DMS53 (cell line): ENCODE results near the gene DIMT1.

Experiments used
- DNase-seq: peaks from one replicate; lab custom pipeline; 2025; lab: John Stamatoyannopoulos, UW

The DIMT1 gene

GRCh38 chr5:62403411-62404250 is at the start of gene DIMT1:
Gene DIMT1 (minus strand): TSS chr5:62403905. CDS start chr5:62403772, 133 bp downstream.
- DNase-seq, result peak; percentile 99

GRCh38 chr5:62450259-62450658 is 46.6 kb upstream of the DIMT1 start:
- DNase-seq, result no peak

DNA sequence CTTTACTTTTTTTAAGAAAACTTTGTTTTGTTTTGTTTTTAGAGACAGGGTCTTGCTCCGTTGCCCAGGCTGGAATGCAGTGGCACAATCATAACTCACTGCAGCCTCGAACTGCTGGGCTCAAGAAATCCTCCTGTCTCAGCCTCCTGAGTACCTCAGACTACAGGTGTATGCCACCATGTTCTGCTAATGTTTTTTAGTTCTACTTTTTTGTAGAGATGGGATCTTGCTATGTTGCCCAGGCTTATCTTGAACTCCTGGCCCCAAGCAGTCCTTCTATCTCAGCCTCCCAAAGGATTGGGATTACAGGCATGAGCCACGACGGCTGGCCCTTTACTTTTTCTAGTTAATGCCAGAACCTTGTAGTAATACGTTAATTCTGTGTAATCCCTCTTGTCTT is 44.8 kb upstream of the DIMT1 start:
- no peak for DNase-seq

DNA sequence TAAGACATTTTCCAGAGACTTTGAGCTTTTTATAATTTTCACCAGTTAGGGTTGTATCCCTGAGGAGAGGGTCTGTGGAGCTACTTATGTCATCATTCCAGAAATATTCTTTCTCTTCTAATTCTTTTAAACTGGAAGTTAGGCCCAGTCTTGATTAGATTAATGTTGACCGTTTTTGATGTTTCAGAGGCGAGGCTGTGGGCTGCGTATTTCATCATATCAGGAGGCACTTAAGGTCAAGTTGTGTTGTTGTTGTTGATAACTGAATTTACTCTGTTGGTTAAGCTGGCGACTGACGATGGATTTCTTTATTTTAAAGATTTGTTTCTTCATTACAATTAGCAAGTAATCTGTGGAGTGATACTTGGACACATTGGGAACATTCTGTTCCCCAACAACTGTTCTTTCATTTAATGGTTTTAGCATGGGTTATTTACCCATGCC is 28.9 kb upstream of the DIMT1 start:
- DNase-seq, result no peak

DNA sequence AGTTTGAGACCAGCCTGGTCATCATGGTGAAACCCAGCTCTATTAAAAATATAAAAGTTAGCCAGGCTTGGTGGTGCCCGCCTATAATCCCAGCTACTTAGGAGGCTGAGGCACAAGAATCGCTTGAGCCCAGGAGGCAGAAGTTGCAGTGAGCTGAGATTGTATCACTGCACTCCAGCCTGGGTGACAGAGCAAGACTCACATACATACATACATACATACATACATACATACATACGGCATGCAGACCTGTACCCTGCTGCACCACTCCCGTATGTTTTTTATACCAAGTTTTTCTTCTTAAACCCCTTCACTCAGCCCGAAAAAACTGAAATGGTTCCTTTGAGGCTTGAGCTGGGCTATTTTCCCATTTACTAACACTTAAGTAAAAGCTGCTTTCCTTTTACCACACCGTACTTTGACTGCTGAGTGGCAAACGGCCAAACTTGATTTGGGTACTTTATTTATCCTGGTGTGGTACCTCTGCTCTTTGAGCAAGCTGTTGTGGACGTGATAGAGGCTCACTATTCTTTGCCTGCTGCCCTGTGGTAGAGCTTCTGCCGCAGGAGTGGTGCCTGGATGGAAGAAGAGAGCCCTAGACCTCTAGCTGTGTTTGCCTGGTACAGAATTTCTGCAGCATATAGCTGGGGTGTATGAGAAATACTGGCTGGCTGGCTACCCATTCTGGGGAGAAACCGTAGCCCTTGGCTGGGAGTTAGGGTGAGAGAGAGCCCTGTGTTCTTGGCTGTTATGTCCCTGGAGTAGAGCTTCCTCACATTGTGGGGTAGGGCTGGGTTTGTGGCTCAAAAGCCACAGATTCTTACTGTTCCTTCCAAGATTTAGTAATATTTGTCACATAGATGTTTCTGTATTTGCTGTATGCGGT is 28.3 kb upstream of the DIMT1 start:
- no peak for DNase-seq

DNA sequence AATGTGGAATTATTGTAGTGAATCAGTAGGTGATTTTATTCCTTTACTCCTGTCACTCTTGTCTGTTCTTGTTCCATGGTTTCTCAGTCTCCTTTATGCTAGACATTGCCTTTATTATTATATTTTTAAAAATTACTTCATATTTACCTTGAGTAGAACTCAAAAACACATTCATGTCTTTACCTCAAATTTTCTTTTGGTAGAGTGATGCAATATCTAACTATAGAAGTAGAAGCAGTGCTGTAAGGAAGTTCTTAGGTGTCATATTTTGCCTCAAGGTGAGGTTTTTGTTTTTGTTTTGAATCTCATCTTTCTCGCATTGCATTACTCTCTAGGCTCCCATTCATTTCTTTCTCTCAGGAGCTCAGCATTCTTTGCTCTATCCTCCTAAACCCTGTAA is 21.1 kb upstream of the DIMT1 start:
- DNase-seq, result no peak

DNA sequence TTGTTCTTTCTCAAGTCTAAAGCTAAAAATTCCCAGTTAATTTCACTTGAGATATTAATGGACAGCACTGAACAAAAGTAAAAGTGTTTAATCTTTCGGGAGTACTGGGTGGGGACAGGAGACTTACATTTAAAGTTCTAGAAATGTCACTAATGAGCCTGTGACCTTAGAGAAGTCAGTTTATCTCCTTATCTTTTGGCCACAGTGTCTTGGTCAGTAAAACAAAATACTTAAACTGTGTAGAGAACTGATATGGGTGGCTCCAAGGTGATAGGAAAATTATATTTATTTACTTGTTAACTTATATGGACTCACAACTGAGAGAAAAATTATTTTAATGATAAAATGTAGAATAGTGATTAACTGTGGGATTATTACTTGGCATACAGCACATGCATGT is 17.7 kb upstream of the DIMT1 start:
- DNase-seq, result no peak

DNA sequence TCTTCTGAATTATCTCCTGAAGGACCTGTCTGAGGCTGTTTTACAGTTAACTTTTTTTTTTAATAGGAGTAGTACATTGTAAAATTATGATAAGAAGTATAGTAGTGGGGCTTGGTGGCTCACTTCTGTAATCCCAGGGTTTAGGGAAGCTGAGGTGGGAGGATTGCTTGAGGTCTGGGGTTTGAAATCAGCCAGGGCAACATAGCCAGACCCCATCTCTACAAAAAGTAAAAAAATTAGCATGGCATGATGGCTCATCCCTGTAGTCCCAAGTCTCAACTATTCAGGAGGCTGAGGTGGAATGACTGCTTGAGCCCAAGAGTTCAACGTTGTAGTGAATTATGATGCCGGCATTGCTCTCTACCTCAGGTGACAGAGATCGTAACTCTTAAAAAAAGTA is 15.9 kb upstream of the DIMT1 start:
- DNase-seq, result no peak

DNA sequence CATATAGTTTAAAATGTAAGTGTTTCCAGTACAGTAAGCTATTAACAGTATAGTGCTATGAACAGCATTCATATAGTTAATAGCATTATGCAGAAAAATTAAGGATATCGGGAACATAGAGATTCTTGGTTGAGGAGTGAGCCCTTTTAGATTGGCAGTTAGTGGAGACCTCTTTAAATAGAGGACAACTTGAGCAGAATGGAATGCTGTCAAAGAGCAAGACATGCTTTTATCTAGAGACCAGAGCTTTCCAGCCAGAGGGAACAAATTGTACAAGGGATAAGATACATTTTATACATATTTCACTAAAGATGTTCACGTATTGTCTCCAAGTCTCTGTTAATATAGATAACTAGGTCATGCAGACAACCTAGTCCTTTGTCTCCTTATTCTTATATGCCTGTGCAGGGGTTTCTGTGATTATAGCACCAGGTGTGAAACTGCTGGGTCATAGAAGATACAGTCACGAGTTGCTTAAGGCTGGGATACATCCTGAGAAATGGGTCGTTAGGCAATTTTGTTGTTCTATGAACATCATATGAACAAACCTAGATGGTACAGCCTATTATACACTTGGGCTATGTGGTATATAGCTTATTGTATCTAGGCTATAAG is 14.9 kb upstream of the DIMT1 start:
- DNase-seq, result no peak

DNA sequence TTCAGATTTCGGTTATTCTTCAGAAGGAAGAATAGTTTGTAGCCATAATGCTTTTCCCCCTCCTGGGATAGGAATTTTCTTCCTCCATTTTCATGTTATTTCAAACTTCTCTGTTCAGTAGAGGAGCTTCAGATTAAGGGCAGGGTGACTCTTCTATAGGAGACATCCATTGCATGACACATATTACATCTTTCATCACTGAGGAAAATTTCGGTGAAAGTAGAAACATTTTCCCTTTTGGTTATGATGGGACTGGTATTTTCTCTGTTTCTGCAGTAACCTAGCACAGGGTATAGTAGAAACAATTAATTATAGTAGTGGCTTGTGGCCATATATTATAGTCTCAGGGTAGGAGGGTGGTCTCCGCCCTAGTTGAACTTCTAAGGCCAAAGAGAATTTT is 10.0 kb upstream of the DIMT1 start:
- no peak for DNase-seq

GRCh38 chr5:62412549-62413329 is 9.0 kb upstream of the DIMT1 start, which contains the start of gene IPO11:
Gene IPO11 (plus strand): TSS chr5:62412763. CDS start chr5:62437280, 24,517 bp downstream.
- peak; percentile 99 for DNase-seq

- no peak for DNase-seq
Measured at GRCh38 chr5:62395210-62395950, 8.3 kb downstream of the DIMT1 start.

DNA sequence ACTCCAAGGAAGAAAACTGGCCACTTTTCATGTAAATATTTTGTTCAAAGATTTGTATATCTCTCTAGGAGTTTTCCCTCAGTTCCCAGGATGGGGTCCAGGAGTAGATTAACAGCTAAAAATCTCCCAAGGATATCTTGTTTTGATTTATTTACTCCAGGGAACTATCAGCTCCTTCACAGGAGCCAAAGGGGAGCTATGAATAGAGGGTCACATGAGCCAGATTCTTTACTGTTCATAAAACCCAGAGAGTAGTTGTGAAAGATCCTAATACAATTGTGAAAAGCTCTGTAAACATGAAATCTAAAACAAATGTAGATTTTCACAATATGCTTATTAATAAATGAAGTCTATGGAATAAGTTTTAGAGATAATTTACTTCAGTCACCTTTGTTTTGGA is 16.9 kb downstream of the DIMT1 start:
- DNase-seq, result no peak

- DNase-seq, result no peak
Measured at GRCh38 chr5:62385816-62386400, 17.8 kb downstream of the DIMT1 start.

DNA sequence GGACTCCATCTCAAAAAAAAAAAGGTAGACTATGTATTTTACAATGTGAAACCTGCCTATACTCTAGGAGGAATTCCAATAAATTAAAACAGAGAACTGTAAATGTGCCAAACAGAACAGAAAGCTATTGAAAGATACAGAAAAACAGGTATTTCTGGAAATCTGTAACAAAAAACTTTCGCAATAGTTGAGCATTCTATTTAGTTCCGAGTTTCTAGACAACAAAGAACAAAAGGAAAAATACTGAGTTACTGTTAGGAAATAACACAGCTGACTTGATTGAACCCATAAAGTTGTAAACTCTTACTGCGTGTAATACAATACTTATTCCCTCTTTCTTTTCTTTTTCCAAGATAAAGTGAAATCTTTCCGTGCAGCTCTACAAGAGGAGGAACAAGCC is 18.6 kb downstream of the DIMT1 start:
- DNase-seq, result no peak

DNA sequence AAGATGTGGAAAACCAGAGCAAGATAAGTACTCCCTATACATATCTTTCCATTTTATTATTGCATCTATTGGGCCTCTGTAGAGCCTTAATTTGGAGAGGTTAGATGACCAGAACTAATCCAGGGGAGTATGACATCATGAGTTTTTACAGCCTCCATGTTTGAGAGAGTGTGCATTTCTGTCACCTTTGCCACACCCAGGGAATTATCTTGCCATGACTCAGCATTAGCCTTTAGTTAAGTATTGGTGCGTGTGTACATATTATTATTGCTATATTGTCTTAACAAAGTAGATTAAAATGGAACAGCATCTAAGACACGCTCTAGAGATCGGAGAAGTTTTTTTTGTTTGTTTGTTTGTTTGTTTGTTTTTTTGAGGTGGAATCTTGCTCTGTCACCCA is 27.6 kb downstream of the DIMT1 start:
- peak; percentile 20 for DNase-seq

- no peak for DNase-seq
Measured at GRCh38 chr5:62375627-62376026, 28.1 kb downstream of the DIMT1 start.

DNA sequence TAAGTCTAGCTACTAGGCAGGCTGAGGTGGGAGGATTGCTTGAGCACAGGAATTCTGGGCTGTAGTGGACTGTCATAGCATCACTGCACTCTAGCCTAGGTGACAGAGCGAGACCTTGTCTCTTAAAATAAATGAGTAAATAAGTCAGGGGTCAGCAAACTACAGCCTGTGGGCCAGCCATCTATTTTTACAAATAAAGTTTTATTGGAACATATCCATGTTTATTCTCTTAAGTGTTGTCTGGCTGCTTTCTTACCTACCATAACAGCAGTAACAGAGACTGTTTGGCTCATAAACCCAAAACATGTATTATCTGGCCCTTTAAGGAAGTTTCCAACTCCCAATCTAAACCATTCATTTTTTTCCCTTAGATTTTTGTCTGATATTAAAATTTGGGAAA is 29.6 kb downstream of the DIMT1 start:
- no peak for DNase-seq

DNA sequence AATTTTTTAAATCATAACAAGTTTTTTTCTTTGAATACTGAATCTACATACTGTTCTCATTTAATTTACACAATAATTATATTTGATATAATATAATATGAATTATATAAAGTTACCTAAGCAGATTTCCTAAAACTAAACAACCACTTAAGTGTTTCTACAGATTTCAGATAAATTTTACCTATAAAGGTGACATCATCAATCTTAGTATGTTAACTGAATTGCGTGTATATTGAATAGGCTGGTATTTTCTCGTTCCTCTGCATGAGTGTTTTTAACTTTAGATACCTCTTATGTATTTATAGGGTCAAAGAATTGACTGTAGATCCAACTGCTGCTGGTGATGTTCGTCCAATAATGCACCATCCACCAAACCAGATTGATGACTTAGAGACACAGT is 30.3 kb downstream of the DIMT1 start:
- no peak for DNase-seq

GRCh38 chr5:62372600-62372999 is 31.1 kb downstream of the DIMT1 start:
- no peak for DNase-seq

DNA sequence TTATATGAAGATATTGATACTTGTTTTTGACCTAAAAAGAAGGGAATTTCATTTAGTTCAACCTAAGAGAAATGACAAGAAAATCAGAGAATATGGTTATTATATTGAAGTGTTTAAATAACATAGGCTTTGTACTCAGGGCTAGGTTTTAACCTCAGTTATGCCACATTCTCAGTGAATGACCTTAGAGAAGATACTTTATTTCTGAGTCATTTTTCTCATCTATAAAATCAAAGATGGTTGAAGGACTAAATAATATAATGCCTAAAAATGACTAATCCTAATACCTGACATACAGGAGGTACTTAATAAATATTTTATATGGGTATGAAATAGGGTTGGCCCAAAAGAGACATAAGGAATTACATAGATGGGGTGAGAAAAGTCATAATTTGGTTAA is 32.3 kb downstream of the DIMT1 start:
- DNase-seq, result no peak
